ENCODE measurements around the gene POLDIP2.
A peak's percentile ranks its signal among the peaks of the same experiment; 100 is the strongest.

POLDIP2 gene

GRCh38 chr17:28327709-28328108 is 29.6 kb downstream of the POLDIP2 start:
- Mint-ChIP-seq H3K27ac (peak overlapping the region; percentile 88), H3K9me3 (no peaks in the 10 kb centered on the region)

GRCh38 chr17:28327031-28327607 is 30.2 kb downstream of the POLDIP2 start:
- Mint-ChIP-seq H3K4me1 (ENCODE audit: low read depth) (peaks cover 33% of the 10 kb centered on the region), H3K4me3 (no peak overlapping the region), H3K27ac (peak overlapping the region; percentile 88), H3K9me3 (no peaks in the 10 kb centered on the region), H3K27me3 (no peaks in the 10 kb centered on the region), H3K36me3 (ENCODE audit: low read depth) (peaks cover 77% of the 10 kb centered on the region)
- DNase-seq, result peak; percentile 48

More at GRCh38 chr17:28327709-28328108, 29.6 kb downstream of the POLDIP2 start:
- Mint-ChIP-seq H3K27me3 (no peaks in the 10 kb centered on the region), H3K4me1 (ENCODE audit: low read depth) (peaks cover 34% of the 10 kb centered on the region), H3K36me3 (ENCODE audit: low read depth) (peaks cover 72% of the 10 kb centered on the region), H3K4me3 (no peak overlapping the region)
- no peak for DNase-seq

GRCh38 chr17:28326114-28326513 is 31.2 kb downstream of the POLDIP2 start:
- peaks cover 78% of the 10 kb centered on the region for H3K36me3 Mint-ChIP-seq (ENCODE audit: low read depth)
- no peak overlapping the region for H3K4me3 Mint-ChIP-seq
- peaks cover 41% of the 10 kb centered on the region for H3K4me1 Mint-ChIP-seq (ENCODE audit: low read depth)
- H3K9me3 Mint-ChIP-seq, result no peaks in the 10 kb centered on the region
- DNase-seq, result no peak
- H3K27ac Mint-ChIP-seq, result no peak overlapping the region
- H3K27me3 Mint-ChIP-seq, result no peaks in the 10 kb centered on the region

DNA sequence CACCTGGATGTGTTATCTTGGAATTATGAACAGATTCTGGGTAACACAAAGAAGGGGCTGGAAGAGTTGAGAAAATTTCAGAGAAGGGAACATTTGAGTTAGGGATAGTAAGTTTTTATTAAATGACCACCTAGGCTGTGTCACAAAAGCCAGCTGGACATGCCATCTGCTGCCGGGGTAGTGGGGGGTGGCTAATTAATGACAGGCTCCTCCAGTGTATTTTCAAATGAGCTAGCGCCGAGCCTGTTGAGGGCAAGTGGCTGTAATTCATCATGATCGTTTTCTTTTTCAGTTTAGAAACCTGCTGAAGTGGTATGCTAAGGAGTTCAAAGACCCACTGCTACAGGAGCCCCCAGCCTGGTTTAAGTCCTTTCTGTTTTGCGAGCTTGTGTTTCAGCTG is 32.1 kb downstream of the POLDIP2 start:
- Mint-ChIP-seq H3K27ac (no peak overlapping the region), H3K27me3 (no peaks in the 10 kb centered on the region), H3K4me3 (no peak overlapping the region), H3K9me3 (no peaks in the 10 kb centered on the region), H3K4me1 (ENCODE audit: low read depth) (peaks cover 50% of the 10 kb centered on the region), H3K36me3 (ENCODE audit: low read depth) (peaks cover 78% of the 10 kb centered on the region)
- DNase-seq, result no peak

DNA sequence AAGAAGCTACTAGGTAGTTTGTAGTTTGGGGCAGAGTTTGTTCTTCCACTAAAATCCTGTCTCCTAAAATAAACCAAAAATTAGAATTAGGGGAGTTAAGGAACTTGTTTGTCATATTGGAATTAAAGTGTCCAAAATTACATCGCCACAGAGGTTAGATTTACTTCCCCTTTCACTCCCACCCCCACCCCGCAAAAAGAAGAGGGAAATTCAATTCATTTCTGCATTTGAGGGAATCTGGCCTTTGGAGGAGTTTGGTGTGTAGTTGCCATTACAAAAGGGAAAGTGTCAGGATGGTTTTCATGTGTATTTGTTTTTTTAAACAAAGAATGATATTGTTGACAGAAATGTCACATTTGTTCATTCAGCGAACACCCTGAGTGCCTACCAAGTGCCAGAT is 32.5 kb downstream of the POLDIP2 start:
- H3K4me1 Mint-ChIP-seq (ENCODE audit: low read depth), result peaks cover 55% of the 10 kb centered on the region
- H3K27me3 Mint-ChIP-seq, result no peaks in the 10 kb centered on the region
- no peak overlapping the region for H3K4me3 Mint-ChIP-seq
- peaks cover 82% of the 10 kb centered on the region for H3K36me3 Mint-ChIP-seq (ENCODE audit: low read depth)
- no peak overlapping the region for H3K27ac Mint-ChIP-seq
- DNase-seq, result no peak
- H3K9me3 Mint-ChIP-seq, result no peaks in the 10 kb centered on the region

DNA sequence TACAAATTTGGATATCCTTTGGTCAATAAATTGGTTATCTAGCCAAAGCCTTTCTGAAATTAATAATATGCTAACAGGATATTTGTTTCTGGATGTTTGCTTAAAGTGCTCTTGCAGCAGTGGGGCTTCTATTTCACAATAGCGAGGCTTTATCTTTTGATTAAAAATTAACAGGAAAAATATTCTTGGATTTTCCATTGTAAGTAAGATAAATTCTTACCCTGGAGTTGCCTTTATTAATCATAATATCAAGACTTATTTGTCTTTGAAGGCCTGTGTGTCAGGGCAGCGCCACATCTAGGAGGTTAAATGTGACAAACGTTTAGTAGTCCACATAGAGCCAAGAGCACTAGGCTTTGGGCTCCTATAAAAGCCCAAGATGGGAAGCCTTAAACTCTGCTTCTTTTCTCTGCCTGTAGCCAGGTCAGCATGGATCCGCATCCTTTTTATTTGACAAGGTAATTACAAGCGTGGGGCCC is 33.0 kb downstream of the POLDIP2 start:
- no peak overlapping the region for H3K4me3 Mint-ChIP-seq
- H3K27me3 Mint-ChIP-seq, result no peaks in the 10 kb centered on the region
- H3K27ac Mint-ChIP-seq, result no peak overlapping the region
- peaks cover 58% of the 10 kb centered on the region for H3K4me1 Mint-ChIP-seq (ENCODE audit: low read depth)
- no peaks in the 10 kb centered on the region for H3K9me3 Mint-ChIP-seq
- DNase-seq, result no peak
- peaks cover 83% of the 10 kb centered on the region for H3K36me3 Mint-ChIP-seq (ENCODE audit: low read depth)

DNA sequence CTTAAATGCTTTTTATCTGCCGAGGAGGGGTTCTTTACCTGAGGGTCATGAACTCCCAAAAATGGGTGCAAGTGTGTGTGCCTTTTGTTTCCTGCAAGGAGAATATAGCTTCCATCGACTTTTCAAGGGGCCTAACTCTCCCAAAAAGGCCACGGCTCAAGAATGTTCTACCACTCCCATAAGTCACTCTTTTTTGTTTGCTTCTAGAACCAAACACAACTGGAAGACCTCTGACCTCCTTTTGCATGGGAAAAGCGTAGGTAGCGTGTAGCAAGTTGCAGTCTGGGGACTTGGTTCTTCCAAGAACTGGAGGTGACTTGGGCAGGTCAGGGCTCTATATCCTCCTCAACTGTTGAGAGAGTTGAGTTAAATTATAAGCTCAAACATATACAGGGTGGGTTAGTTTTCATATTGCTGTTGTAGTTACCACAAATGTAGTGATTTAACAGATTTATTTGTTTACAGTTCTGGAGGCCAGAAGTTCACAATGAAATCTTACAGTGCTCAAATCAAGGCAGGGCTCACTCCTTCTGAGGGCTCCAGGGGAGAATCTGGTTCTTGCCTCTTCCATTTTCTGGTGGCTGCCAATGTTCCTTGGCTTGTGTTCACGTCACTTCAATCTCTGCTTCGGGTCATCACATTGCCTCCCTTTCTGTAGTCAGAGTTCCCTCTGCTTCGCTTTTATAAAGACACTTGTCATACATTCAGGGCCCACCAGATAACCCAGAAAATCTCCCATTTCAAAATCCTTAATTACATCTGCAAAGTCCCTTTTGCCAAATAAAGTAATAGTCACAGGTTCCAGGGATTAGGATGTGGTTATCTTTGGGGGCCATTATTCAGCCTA is 36.9 kb downstream of the POLDIP2 start:
- Mint-ChIP-seq H3K9me3 (no peaks in the 10 kb centered on the region), H3K4me3 (peak overlapping the region; percentile 92), H3K4me1 (ENCODE audit: low read depth) (peaks cover 40% of the 10 kb centered on the region), H3K27ac (peak overlapping the region; percentile 91), H3K27me3 (no peaks in the 10 kb centered on the region), H3K36me3 (ENCODE audit: low read depth) (peaks cover 46% of the 10 kb centered on the region)
- no peak for DNase-seq

- Mint-ChIP-seq H3K9me3 (no peaks in the 10 kb centered on the region), H3K27me3 (no peaks in the 10 kb centered on the region), H3K4me1 (ENCODE audit: low read depth) (peaks cover 38% of the 10 kb centered on the region), H3K36me3 (ENCODE audit: low read depth) (peaks cover 37% of the 10 kb centered on the region), H3K27ac (peak overlapping the region; percentile 91), H3K4me3 (peak overlapping the region; percentile 92)
- no peak for DNase-seq
These were observed 37.8 kb downstream of the POLDIP2 start for GRCh38 chr17:28319598-28319935.

DNA sequence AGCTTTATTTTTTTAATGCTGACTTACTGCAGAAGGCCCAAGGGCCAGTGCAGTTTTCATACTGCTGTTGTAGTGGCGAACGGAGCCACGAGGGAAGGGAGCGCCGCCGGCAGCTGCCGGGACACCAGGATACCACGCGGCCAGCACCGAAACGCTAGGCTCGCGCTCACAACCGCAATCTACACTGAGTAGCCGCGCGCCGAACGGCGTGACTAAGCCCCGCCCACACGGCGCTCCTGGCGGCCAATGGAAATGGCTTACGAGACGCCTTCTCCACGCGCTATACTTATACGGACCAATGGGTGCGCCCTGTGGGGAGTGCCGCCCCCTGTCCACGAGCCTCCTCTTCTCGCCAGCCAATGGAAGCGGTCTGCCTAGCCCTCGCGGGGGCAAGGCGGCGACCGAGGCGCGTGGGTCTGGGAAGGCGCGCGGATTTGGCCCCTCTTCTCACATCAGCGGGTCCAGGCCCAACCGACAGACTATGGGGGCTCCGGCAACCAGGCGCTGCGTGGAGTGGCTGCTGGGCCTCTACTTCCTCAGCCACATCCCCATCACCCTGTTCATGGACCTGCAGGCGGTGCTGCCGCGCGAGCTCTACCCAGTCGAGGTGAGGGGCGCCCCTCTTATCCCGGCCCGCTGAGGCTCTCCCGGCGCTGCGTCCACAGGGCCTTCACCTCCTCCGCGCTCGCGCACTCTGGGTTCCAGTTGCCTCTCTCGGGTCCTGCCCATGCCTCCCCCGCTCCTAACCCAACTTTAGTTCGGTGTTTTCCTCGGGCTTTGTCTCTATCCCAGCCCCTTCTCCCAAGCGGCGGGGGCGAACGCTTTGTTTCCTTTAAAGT is 38.3 kb downstream of the POLDIP2 start, which contains the start of gene TMEM97:
TMEM97 (plus strand) TSS at position 442 of the 839 bp plus-strand sequence; CDS start at position 482, 40 bp downstream.
- H3K4me1 Mint-ChIP-seq (ENCODE audit: low read depth), result peaks cover 38% of the 10 kb centered on the region
- no peaks in the 10 kb centered on the region for H3K27me3 Mint-ChIP-seq
- DNase-seq, result peak; percentile 94
- H3K36me3 Mint-ChIP-seq (ENCODE audit: low read depth), result peaks cover 37% of the 10 kb centered on the region
- peak within 1 kb of the TSS; percentile 92 for H3K4me3 Mint-ChIP-seq
- H3K9me3 Mint-ChIP-seq, result no peaks in the 10 kb centered on the region
- peak within 1 kb of the TSS; percentile 91 for H3K27ac Mint-ChIP-seq

DNA sequence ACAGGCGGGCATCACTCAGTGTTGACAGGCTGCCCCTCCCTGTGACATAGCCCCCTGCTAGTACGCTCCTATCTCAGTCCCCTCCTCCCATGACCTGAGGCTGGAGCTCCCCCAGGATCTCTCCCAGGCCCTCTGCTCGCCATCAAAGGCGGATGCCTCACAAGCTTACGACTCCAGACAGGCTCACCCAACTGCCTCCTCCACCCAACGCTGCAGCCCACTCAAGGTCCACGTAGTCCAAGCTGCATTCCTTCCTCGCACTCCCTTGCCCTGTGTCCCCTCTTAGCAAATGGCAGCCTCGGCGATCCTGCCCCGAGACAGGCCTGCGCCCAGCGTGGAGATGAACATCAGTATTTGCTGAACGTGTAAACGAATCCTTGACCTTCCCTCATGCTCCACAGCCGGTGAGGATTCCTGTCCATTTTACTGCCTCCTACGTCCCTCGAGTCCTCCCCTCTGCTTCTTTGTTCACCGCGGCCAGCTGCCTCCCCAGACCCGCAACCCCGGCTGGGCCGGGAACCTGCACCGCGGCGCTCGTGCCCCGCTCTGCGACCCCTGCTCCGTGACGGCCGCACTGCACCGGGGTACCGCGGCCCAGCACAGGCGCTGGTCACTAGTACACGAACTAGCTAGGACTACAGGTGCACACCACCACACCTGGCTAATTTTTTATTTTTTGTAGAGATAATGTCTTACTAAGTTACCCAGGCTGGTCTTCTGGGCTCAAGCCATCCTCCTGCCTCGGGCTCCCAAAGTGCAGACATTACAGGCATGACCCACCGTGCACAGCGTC is 39.2 kb downstream of the POLDIP2 start:
- Mint-ChIP-seq H3K27me3 (no peaks in the 10 kb centered on the region), H3K9me3 (no peaks in the 10 kb centered on the region), H3K36me3 (ENCODE audit: low read depth) (peaks cover 37% of the 10 kb centered on the region), H3K4me1 (ENCODE audit: low read depth) (peaks cover 38% of the 10 kb centered on the region), H3K4me3 (peak overlapping the region; percentile 92), H3K27ac (peak overlapping the region; percentile 91)
- DNase-seq, result no peak

DNA sequence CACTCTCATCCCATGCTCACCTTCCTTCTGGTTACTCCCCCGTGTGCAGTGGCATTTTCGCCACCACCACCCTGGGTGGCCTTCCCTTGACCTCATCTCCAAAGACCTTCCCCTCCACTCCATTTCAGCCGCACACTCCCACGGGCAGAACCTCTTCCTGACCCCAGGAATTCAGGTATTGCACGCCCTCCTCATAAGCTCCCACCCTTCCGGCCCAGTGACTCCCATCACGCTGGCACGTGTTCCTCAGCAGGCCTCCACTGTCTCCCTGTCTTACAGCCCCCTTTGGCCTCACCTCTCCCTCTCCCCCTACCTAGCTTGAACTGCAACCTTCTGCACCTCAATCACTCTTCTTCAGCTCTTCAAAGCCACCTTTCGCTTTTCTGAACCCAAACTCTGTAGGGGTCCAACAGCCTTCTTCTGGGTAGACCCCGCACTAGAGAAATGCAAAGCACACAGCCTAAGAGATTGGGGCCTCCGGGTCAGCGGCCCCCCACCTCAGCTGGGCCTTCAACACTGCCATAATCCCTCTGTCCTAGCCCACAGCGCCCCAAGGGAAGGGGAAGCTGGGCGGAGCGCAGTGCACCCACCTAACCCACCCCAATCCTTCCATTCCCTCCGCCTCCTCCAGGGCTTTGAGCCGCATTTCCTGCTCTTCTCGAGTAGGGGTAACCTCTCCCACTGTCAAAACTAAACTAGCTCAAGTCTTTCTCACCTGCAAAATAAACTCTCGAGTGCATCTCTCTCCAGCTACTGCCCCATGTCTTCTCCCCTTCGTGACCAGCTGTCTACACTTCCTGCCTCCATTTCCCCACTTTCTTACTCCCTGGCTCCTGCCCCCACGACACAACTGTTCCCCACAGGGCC is 40.0 kb downstream of the POLDIP2 start:
- Mint-ChIP-seq H3K4me1 (ENCODE audit: low read depth) (peaks cover 36% of the 10 kb centered on the region), H3K9me3 (no peaks in the 10 kb centered on the region), H3K27ac (peak overlapping the region; percentile 91), H3K27me3 (no peaks in the 10 kb centered on the region), H3K4me3 (peak overlapping the region; percentile 92), H3K36me3 (ENCODE audit: low read depth) (peaks cover 29% of the 10 kb centered on the region)
- no peak for DNase-seq

DNA sequence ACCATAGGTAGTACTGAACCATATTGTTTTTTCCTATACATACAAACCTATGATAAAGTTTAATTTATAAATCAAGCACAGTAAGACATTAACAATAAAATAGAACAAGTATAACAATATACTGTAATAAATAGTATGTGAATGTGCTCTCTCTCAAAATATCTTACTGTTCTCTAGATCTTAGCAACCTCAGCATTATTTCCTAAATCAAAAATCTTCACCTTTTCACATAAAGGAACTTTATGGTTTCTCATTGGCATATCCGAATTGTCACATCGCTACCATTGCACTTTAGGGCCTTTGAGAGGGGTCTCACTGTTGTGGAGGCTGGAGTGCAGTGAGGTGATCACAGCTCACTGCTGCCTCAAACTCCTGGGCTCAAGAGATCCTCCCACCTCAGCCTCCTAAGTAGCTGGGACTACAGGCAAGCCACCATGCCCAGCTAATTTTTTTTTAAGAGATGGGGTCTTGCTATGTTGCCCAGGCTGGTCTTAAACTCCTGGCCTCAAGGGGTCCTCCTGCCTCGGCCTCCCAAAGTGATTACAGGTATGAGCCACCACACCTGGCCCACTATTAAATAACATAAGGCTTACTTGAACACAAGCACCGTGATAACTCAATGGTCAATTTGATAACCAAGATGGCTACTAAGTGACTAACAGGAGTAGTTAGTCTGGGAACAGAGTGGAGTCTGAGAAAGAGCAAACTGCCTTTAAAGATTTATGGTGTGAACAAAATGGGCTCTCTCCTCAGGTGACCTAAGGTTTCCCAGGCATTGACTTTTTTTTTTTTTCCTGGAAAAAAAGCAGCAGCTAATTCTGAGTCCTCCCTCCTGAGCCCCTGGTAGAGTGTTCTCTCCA is 41.3 kb downstream of the POLDIP2 start:
- H3K27me3 Mint-ChIP-seq, result no peaks in the 10 kb centered on the region
- H3K27ac Mint-ChIP-seq, result no peak overlapping the region
- no peaks in the 10 kb centered on the region for H3K9me3 Mint-ChIP-seq
- H3K4me1 Mint-ChIP-seq (ENCODE audit: low read depth), result peaks cover 27% of the 10 kb centered on the region
- H3K36me3 Mint-ChIP-seq (ENCODE audit: low read depth), result peaks cover 19% of the 10 kb centered on the region
- no peak for DNase-seq
- no peak overlapping the region for H3K4me3 Mint-ChIP-seq
